GM21619 (cell line): ENCODE results near the gene TMEM181.
"Not testable (repeated sequence)": the region's sequence is repeated elsewhere in the genome, so short reads cannot be mapped to it uniquely, and the experiment has no call there.

Experiments
- ATAC-seq: cut with Tn5 transposase; IDR thresholded peaks from one replicate; pipeline ENCODE4 v1.9.1; 2021; ENCODE audit not compliant: unreplicated experiment

TMEM181 gene

DNA sequence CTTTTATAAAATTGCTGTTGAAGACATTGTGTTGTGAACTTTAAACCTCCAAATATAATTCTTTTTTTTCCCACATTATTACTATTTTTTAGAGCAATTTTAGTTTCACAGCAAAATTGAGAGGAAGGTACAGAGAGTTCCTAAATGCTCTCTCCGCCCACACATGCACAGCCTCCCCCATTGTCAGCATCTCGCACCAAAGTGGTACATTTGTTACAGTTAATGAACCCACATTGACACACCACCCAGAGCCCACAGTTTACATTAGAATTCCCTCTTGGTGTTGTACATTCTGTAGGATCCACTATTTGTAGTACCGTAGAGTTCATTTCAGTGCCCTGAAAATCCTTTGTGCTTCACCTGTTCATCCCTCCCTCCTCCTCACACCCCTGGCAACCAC, 33.8 kb downstream of the TMEM181 start:
- no peak for ATAC-seq

DNA sequence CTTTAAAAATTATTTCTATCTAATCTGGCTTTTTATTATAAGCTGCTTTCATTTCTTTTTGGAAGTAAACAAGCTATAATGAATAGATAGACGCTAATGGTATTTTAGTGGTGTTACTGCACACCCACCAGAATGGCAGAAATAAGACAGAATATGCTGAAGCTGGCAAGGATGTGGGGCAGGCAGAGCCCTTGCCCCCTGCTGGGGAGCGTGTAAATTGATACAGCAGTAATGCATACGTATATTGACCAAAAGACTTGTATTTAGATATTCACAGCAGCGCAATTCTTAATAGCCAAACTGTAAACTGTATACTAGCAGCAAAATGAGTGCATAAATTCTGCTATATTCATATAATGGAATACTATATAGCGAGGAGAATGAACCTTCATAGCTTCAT, 35.3 kb downstream of the TMEM181 start:
- no peak for ATAC-seq

DNA sequence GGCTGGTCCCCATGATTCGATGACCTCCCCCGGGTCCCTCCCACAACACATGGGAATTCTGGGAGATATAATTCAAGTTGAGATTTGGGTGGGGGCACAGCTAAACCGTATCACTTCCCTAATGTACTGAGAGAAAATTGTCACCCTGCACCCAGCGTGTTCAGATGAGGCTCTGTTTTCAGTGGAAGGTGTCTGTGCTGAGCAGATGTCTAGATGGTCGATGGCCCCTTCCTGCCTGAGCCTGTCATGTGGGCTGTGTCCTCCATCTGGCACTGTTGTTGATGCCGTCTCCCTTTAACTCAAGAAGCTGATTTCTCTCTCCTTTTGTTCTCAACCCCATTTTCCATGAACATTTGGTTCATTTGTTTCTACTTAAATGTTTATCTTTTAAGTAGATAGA, 37.0 kb downstream of the TMEM181 start:
- no peak for ATAC-seq

DNA sequence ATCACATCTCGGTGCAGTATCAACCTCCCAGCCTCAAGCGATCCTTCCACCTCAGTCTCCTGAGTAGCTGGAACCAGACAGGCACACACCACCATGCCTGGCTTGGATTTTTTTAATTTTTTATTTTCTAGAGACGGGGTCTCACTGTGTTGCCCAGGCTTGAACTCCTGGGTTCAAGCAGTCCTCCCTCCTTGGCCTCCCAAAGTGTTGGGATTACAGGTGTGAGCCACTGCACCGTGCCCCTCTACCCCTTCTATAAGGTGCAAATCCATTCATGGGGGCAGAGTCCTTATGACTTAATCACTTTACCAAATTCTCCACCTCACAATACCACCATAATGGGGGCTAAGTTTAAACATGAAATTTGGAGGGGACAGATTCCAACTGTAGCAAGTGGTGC, 37.7 kb downstream of the TMEM181 start:
- ATAC-seq: no peak

DNA sequence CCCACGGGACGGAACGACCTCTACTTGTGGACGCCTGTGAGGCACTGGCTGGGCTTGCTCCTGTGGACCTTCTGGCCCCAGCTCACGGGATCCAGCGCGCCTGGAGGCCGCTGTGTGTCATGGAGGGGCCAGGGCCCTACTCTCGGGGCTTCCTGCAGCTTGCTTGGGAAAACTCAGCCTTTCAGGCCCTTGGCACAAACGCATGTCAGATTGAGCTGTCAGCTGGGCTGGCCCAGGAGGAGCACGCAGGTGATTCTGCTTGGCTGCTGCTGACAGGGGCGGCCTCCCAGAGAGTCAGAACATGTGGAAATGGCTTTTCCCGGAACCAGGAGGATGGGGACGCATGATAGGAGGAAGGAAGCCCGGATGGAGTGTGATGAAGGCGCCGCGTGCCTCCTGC, 39.7 kb downstream of the TMEM181 start:
- ATAC-seq: no peak

DNA sequence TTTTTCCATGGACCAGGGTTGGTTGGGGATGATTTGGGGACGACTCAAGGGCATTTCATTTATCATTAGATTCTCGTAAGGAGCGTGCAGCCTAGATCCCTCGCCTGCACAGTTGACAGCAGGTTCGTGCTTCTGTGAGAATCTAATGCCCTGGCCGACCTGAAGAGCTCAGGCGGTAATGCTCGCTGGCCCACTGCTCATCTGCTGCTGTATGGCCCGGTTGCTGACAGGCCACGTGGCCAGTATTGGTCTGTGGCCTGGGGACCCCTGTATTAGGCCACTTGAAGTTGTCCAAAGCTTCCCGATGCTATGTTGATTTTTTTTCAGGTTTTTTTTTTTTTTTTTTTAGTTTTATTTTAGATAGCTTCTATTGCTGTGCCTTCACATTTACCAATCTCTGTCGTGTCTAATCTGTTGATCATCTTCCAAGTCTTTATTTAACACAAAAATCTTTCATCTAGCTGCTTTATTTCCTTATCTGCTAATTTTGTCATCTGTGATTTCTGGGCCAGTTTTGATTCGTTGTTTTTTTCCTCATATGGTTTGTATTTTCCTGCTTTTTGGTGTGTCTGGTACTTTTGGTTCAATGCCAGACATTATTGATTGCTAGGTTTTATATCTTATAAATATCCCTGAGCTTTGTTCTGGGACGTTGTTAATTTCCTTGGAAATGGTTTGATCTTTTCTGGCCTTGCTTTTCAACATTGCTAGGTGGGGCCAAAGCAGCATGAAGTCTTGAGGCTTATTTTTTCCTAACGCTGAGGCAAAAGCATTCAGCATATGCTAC, 43.6 kb downstream of the TMEM181 start:
- ATAC-seq: no peak

DNA sequence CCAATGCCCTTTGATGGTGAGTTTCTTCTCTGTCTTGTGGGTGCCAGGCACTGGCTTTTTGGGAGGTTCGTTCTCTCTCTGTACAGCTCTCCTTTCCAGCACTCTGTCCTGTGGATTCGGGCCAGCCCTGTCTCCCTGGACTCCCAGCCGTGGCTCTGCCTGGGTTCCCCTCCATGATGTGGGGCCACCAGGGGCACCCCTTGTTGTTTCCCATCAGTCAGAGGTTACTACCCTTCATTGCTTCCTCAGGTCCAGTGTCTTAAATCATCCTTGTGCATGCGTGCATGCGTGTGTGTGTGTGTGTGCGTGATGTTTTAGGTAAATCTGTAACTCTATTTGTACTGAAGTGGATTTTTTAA, 44.1 kb downstream of the TMEM181 start:
- no peak for ATAC-seq

DNA sequence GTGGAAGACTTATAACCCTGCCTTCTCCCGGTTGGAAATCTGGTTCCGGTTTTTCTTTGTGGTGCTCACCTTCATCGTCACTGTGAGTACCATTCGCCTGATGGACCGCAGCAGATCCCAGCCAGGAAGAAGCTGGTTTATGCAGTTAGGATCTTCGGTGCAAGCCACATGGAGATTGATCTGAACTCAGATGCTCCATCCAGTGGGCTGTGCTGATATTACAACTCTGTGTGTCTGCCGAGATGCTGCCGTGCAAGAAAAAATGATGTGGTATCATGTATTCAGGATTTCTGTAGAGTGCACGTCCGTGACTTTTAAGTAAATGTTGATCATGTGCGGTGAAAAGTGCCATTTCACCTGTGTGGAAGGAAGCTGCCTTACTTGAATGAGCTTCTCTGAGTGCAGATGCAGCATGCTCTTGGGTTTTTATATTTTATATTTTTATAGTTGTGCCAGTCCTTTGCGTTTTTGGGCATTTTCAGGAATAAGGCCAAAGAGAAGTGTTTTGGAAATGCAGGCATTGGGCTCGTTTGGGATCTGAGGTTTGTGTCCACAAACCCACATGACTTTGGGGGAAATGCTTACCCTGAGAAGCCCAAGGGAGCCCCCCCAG, 45.5 kb downstream of the TMEM181 start:
- no peak for ATAC-seq

DNA sequence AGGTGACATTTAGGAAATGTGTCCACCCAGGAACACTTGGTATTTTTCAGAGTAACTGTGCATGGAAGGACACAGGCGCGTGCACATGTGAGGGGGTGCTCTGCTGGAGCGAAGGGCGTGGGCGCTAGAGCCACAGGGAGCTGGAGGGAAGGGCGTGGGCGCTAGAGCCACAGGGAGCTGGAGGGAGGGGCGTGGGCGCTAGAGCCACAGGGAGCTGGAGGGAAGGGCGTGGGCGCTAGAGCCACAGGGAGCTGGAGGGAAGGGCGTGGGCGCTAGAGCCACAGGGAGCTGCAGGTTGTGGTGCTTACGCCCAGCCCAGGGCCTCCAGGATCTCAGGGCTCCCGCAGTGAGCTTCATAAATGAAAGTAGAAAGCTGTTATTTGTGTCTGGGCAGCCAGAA, 46.1 kb downstream of the TMEM181 start:
- ATAC-seq: not testable (repeated sequence)

DNA sequence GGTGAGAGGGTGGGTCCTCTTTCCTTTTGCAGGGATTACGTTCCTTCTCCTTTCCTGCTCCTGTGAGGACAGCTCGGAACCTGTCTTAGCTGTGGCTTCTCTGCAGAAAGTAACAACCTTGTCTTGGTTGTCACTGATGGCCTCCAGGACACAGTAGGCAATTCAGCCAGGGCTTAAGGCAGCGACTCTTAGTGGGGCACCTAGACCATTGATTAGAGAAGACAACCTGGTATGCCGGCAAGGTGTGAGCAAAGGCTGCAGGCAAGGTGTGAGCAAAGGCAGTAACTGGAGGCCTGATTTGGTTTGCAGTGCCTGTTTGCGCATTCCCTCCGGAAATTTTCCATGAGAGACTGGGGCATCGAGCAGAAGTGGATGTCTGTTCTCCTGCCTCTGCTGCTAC, 47.0 kb downstream of the TMEM181 start:
- ATAC-seq: no peak

DNA sequence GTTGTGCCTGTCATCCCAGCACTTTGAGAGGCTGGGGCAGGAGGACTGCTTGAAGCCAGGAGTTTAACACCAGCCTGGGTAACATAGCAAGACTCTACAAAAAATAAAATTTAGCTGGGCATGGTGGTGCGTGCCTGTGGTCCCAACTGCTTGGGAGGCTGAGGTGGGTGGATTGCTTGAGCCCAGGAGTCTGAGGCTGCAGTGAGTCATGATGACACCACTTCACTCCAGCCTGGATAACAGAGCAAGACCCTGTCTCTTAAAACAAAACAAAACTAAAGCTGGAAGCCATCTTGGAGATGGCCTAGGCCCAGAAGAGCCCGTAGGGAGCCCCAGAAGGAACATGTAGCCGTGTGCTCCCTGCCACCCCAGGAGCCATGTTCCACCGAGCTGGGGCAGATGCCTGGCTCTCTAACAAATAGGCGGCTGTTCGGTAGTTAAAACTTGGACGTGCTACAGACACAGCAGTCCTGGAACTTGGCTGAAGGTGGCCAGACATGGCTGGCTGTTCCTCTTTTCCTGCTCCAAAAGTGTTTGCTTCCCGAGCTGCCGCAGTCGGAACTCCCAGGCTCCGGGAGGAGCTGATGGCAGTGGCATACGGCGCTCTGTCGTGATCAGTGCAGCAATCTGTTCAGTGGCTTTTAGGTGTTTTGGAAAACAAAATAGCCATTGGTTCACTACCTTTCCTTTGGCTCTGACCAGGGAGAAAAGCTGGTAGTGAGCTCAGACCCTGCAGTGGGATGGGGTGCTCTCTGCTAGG, 47.7 kb downstream of the TMEM181 start:
- ATAC-seq: no peak

DNA sequence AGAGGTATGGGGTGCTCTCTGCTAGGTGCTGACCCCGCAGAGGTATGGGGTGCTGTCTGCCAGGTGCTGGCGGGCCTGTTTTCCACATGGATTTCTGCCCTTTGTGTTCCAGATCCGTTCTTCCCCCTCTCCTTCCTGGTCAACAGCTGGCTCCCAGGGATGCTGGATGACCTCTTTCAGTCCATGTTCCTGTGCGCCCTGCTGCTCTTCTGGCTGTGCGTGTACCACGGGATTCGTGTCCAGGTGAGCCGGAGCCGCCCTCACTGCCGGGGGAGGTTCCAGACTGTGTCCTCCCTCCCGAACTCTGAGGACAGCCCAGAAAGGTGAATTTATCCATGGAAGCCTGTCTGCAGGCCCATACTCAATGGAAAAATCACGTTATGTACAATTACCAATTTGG, 48.3 kb downstream of the TMEM181 start:
- no peak for ATAC-seq

DNA sequence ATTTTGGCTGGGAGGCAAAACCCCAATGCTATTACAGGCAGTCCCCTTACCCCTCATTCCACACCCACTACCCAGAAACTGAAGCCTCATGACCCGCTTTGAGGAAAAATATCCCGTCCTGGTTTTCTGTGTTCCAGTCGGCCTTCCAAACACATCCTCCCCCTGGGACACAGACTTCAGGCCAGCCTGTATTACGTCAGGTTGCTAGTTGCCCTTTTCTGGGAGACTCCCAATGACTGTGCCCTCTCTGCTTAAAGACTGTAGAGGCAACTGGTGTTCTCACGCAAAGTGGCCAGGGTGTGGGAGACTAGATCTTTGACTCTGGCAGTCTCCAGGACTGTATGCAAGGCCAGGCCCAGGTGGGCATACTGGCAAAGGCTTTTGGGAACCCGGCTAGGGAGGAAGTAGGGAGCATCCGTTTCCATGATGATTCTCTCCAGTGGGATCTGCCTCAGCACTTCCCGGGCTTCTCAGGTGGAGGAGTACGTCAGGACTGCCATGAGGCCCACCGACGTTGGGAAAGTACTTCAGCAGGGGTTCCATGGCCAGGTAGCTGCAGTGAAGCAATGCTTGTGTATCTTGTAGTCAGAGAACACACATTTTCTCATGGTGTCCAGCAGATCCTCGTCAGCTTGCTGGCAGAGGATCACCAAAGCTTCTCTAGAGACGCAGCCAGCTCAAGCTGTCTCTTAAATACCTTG, 49.7 kb downstream of the TMEM181 start:
- ATAC-seq: no peak

DNA sequence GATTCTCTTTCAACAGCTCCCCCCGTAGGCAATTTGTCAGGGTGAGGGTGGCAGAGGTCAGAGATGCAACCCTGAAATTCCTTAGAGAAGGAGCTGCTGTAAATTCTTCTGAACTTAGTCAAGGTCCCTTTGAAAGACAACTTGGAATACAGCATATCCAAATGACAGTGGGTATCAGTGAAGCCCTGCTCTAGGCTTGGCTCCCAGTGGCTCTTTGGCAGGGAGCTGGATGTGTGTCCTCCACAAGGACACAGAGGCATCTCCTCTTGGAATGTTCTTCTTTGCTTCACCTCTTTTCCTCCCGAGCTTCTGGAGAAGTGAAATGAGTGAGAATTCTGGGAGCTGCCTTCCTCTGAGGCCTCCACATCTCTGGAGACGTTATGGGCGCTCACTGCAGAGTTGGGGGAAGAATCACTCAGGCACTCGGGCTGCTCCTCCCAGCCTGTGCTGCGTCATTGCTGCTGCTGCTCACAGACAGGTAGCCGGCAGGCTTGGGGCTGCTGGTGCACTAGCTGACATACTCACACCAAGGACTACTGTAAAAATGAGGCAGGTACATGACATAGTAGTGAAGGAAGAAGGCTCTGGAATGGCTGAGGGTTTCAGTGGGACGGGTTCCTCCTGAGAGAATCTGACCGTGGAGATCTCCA, 50.6 kb downstream of the TMEM181 start:
- ATAC-seq: no peak

DNA sequence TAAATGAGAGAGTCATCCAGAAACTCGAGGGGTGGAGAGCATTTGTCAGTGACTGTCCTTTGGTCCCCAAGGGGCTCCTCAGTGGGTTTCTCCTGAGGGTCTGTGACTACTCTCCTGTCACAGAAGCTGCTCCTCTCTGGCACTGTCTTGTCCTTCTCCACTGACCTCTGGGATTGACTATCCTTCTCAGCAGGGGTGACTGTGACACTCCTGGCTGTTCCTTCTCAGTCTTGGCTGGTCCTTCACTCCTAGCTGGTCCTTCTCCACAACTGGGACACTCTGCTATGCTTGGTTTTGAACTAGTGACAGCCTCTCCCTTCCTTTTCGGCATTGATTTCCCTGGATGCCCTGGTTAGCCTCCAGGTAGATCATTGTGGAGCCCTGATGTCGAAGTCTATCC, 51.1 kb downstream of the TMEM181 start:
- ATAC-seq: no peak

DNA sequence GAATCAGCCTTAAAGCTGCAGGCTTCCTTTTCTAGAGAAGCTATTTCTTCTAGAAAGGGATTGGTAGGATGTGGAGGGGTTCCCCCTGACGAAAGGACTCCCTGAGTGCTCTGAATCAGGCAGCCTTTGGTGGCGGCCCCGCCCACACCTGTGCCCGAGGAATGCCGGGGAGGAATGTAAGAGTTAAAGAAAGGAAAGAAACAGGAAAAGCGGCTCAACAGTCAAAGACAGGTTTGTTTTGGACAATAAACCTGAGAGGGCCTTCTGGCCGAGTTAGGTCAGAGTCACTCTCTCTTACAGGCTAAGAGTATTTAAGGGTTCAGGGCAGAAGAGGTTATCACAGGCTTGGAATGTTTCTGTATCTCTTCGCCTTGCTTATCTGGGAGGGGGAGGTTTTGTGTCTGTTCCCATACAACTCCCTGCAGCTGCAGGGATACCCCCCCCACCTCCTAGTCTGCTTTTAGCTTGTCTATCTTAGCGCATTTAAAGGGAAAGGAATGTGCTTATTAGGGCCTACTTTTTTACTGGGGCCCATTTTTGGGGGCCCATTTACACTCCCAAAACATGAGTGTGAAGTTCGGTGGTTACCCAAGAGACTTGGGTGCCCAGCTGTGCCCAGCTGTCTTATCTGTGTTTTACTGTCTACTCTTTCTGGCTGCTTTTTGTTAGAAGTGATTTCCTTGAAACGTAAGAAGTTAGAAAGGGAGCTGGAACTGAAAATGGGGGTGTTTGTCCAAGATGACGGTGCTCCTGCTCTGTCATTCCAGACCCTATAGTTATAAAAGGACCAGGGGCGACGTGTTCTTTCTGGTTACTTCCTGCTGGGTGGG, 51.9 kb downstream of the TMEM181 start:
- no peak for ATAC-seq

DNA sequence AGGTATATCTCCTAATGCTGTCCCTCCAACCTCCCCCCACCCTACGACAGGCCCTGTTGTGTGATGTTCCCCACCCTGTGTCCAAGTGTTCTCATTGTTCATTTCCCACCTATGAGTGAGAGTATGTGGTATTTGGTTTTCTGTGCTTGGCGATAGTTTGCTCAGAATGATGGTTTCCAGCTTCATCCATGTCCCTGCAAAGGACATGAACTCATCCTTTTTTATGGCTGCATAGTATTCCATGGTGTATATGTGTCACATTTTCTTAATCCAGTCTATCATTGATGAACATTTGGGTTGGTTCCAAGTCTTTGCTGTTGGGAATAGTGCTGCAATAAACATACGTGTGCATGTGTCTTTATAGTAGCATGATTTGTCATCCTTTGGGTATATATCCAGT, 54.7 kb downstream of the TMEM181 start:
- not testable (repeated sequence) for ATAC-seq

DNA sequence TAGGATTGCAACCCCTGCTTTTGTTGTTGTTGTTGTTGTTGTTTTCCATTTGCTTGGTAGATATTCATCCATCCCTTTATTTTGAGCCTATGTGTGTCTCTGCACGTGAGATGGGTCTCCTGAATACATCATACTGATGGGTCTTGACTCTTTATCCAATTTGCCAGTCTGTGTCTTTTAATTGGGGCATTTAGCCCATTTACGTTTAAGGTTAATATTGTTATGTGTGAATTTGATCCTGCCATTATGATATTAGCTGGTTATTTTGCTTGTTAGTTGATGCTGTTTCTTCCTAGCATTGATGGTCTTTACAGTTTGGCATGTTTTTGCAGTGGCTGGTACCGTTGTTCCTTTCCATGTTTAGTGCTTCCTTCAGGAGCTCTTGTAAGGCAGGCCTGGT, 58.4 kb downstream of the TMEM181 start:
- ATAC-seq: not testable (repeated sequence)

DNA sequence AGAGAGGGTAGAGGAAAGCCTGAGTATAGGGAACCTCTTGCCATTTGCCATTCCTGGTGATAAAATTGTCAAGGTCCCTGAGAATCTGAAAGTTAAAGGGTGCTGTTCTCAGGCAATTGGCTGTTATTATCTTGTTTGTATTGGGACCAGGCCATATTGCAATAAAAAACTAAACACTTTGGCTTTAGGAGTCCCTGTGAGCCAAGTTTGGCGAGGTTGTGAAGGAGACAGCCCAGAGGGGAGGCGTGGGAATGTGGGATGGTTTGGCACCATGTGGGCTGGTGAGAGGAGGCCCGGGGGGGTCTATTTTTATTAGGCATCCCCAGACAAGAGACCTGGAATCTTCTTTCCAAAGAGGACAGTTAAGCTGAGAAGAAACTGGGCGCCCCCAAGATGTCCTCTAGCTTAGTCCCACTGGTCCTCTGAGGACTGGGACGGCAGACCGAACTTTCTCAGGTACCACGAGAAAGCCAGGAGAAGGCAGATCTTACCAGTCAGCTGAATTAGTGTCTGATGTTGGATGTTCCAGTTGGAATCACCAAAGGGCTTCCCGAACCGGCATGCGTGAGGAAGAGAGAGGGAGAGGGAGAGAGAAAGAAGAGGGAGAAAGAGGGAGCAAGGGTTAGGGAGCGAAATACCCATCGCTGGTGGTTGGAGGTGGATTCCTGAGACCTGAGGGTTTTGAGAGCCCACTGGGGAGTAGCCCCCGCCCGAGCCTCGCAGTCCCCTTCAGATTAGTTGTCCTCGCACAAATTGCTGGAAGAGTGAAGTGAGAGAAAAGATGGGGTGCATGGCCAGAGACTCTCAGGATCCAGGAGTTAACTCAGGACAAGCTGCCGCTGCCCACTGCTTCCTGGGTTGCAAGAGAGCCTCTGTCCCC, 60.3 kb downstream of the TMEM181 start:
- no peak for ATAC-seq
